HFF-Myc (cell line): ENCODE measurements around the gene ELMOD3.
"Not testable (repeated sequence)": the region's sequence is repeated elsewhere in the genome, so short reads cannot be mapped to it uniquely, and the experiment has no call there.

Source experiments
- DNase-seq: peaks from one replicate; pipeline ENCODE4 v3.0.0-alpha.2; 2011; ENCODE audit warnings: low read depth; ENCODE audit errors: extremely low read depth
- H3K4me3 ChIP-seq: replicated peaks from 2 replicates; pipeline ENCODE4 v1.5.1; 2011; ENCODE audit warnings: low read depth, mild to moderate bottlenecking, control low read depth, low read length
- CTCF ChIP-seq: IDR thresholded peaks from 2 replicates; pipeline ENCODE4 v1.5.1; 2012; ENCODE audit warnings: mild to moderate bottlenecking, low read depth, low read length, control low read depth; ENCODE audit errors: missing control alignments

ELMOD3 gene

GRCh38 chr2:85324639-85325465 lies 29.7 kb upstream of the ELMOD3 start:
- TF ChIP-seq CTCF, result no peak

GRCh38 chr2:85325466-85325811 lies 29.1 kb upstream of the ELMOD3 start:
- no peak for TF ChIP-seq CTCF
- peak overlapping the region; percentile 91 for H3K4me3 ChIP-seq
- DNase-seq, result no peak

More at GRCh38 chr2:85324639-85325465, 29.7 kb upstream of the ELMOD3 start:
- peak overlapping the region; percentile 91 for H3K4me3 ChIP-seq
- DNase-seq, result no peak

- no peak for TF ChIP-seq CTCF
- DNase-seq, result no peak
These were observed 28.0 kb upstream of the ELMOD3 start for GRCh38 chr2:85326406-85327159.

GRCh38 chr2:85327160-85327821 lies 27.3 kb upstream of the ELMOD3 start:
- DNase-seq, result no peak
- TF ChIP-seq CTCF, result no peak
- H3K4me3 ChIP-seq, result peak overlapping the region; percentile 91

More at GRCh38 chr2:85326406-85327159, 28.0 kb upstream of the ELMOD3 start:
- H3K4me3 ChIP-seq, result peak overlapping the region; percentile 91

GRCh38 chr2:85327822-85328617 lies 26.5 kb upstream of the ELMOD3 start, which contains the start of gene TGOLN2:
TGOLN2 (minus strand) TSS chr2:85327989; CDS start chr2:85327962, 27 bp downstream.
- peak; percentile 37 for DNase-seq
- peak within 1 kb of the TSS; percentile 91 for H3K4me3 ChIP-seq
- no peak for TF ChIP-seq CTCF

- DNase-seq, result no peak
- no peak for TF ChIP-seq CTCF
- H3K4me3 ChIP-seq, result no peak overlapping the region
These were observed 25.4 kb upstream of the ELMOD3 start for GRCh38 chr2:85329181-85329651.

GRCh38 chr2:85329701-85330100 lies 24.9 kb upstream of the ELMOD3 start:
- H3K4me3 ChIP-seq, DNase-seq: not testable (repeated sequence)
